ENCODE results near the gene ALPL.

- TF ChIP-seq EP300 (IDR thresholded peaks at IDR 0.05) (no peak), E2F6 (IDR thresholded peaks at IDR 0.05; ENCODE audit: borderline replicate concordance, low read depth) (no peak)
- TF ChIP-seq, protein P1, sequence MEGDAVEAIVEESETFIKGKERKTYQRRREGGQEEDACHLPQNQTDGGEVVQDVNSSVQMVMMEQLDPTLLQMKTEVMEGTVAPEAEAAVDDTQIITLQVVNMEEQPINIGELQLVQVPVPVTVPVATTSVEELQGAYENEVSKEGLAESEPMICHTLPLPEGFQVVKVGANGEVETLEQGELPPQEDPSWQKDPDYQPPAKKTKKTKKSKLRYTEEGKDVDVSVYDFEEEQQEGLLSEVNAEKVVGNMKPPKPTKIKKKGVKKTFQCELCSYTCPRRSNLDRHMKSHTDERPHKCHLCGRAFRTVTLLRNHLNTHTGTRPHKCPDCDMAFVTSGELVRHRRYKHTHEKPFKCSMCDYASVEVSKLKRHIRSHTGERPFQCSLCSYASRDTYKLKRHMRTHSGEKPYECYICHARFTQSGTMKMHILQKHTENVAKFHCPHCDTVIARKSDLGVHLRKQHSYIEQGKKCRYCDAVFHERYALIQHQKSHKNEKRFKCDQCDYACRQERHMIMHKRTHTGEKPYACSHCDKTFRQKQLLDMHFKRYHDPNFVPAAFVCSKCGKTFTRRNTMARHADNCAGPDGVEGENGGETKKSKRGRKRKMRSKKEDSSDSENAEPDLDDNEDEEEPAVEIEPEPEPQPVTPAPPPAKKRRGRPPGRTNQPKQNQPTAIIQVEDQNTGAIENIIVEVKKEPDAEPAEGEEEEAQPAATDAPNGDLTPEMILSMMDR (IDR thresholded peaks at IDR 0.05), result no peak
These were observed 59.7 kb downstream of the ALPL start for GRCh38 chr1:21568809-21569385.

Measured in A549 (cell line).